ENCODE results near the gene SIRT7.

DNA sequence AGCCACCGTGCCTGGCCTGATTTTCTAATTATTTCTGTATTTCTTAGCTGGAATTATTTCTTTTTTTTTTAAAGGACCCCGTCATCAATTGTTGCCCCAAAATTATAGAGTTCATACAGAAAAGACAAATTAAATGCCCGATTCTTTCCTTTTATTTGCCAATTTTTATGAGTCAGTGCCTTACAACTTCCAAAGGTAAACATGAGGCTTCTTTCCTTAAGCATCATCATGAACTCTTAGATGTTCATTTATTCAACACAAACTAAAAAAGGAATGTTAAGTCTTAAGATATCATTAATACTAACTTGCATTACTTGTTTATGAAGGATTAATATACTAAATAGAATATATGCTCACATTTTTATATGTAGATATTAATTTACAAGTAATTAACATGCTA lies 39.7 kb downstream of the SIRT7 start:
- TF ChIP-seq, protein P1, sequence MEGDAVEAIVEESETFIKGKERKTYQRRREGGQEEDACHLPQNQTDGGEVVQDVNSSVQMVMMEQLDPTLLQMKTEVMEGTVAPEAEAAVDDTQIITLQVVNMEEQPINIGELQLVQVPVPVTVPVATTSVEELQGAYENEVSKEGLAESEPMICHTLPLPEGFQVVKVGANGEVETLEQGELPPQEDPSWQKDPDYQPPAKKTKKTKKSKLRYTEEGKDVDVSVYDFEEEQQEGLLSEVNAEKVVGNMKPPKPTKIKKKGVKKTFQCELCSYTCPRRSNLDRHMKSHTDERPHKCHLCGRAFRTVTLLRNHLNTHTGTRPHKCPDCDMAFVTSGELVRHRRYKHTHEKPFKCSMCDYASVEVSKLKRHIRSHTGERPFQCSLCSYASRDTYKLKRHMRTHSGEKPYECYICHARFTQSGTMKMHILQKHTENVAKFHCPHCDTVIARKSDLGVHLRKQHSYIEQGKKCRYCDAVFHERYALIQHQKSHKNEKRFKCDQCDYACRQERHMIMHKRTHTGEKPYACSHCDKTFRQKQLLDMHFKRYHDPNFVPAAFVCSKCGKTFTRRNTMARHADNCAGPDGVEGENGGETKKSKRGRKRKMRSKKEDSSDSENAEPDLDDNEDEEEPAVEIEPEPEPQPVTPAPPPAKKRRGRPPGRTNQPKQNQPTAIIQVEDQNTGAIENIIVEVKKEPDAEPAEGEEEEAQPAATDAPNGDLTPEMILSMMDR (IDR thresholded peaks at IDR 0.05; ENCODE audit: insufficient read depth, low read length): no peak
- no peak for TF ChIP-seq POLR2AphosphoS5 (IDR thresholded peaks at IDR 0.05; ENCODE audit: low read depth)

Data from HL-60 (cell line).